Activated CD4-positive, alpha-beta T cell treated with anti-CD3 and anti-CD28 coated beads for 4 hours (primary cell): ENCODE results near the gene KLHL22.
"Not testable (repeated sequence)": the region's sequence is repeated elsewhere in the genome, so short reads cannot be mapped to it uniquely, and the experiment has no call there.

Experiments used
- DNase-seq, 2 donors: peaks; one replicate each; pipeline ENCODE4 v3.0.0-alpha.2; 2020

The KLHL22 gene

GRCh38 chr22:20430720-20431510 lies 64.7 kb downstream of the KLHL22 start:
- peak; percentile 49 to 52 for DNase-seq

- DNase-seq = no peak
Observed at GRCh38 chr22:20430101-20430719, 65.4 kb downstream of the KLHL22 start.

GRCh38 chr22:20429254-20430100 lies 66.1 kb downstream of the KLHL22 start:
- peak; percentile 79 to 80 for DNase-seq

GRCh38 chr22:20428496-20429253 lies 66.9 kb downstream of the KLHL22 start:
- DNase-seq = peak in 1 of 2 donors; percentile 27

GRCh38 chr22:20427945-20428417 lies 67.6 kb downstream of the KLHL22 start:
- DNase-seq = no peak

- DNase-seq = no peak
Observed at GRCh38 chr22:20427104-20427944, 68.3 kb downstream of the KLHL22 start.

- no peak for DNase-seq
Observed at GRCh38 chr22:20426259-20426615, 69.4 kb downstream of the KLHL22 start.

GRCh38 chr22:20425566-20426258 lies 69.9 kb downstream of the KLHL22 start:
- no peak for DNase-seq

- DNase-seq = no peak
Observed at GRCh38 chr22:20424932-20425565, 70.5 kb downstream of the KLHL22 start.

GRCh38 chr22:20424568-20424931 lies 71.0 kb downstream of the KLHL22 start:
- DNase-seq = no peak

- no peak for DNase-seq
Observed at GRCh38 chr22:20423906-20424551, 71.6 kb downstream of the KLHL22 start.

GRCh38 chr22:20423008-20423905 lies 72.3 kb downstream of the KLHL22 start:
- DNase-seq = no peak

GRCh38 chr22:20422271-20423007 lies 73.2 kb downstream of the KLHL22 start:
- no peak for DNase-seq

- DNase-seq = no peak
Observed at GRCh38 chr22:20421507-20421874, 74.1 kb downstream of the KLHL22 start.

- DNase-seq = no peak
Observed at GRCh38 chr22:20420157-20420842, 75.3 kb downstream of the KLHL22 start.

GRCh38 chr22:20419664-20419951 lies 76.0 kb downstream of the KLHL22 start:
- no peak for DNase-seq

GRCh38 chr22:20418211-20418788 lies 77.3 kb downstream of the KLHL22 start:
- DNase-seq = peak; percentile 66 to 70

GRCh38 chr22:20415699-20416098 lies 79.9 kb downstream of the KLHL22 start:
- not testable (repeated sequence) for DNase-seq
